ENCODE measurements around the gene ESR1.

The ESR1 gene

GRCh38 chr6:151837223-151837622 lies 29.7 kb downstream of the ESR1 start:
- ATAC-seq = no peak
- TF ChIP-seq ZNF70 (CRISPR knock-in tag; IDR thresholded peaks at IDR 0.05) (no peak), OSR1 (CRISPR knock-in tag; IDR thresholded peaks at IDR 0.05) (no peak), ESRRG (CRISPR knock-in tag; IDR thresholded peaks at IDR 0.05) (no peak), CSRNP3 (CRISPR knock-in tag; IDR thresholded peaks at IDR 0.05) (no peak), RARB (CRISPR knock-in tag; IDR thresholded peaks at IDR 0.05) (no peak), CSDC2 (CRISPR knock-in tag; IDR thresholded peaks at IDR 0.05) (no peak)

GRCh38 chr6:151842816-151843215 lies 35.3 kb downstream of the ESR1 start:
- ATAC-seq = no peak
- TF ChIP-seq BACH2 (CRISPR knock-in tag; IDR thresholded peaks at IDR 0.05; ENCODE audit: borderline replicate concordance) = no peak
- TF ChIP-seq ZNF565 (CRISPR knock-in tag; conservative IDR thresholded peaks at IDR 0.05; ENCODE audit: low read depth) = no peak
- TF ChIP-seq PPARA (CRISPR knock-in tag; IDR thresholded peaks at IDR 0.05; ENCODE audit: borderline replicate concordance) = no peak
- TF ChIP-seq PATZ1 (CRISPR knock-in tag; IDR thresholded peaks at IDR 0.05; ENCODE audit: borderline replicate concordance) = no peak
- no peak for TF ChIP-seq ESRRG (CRISPR knock-in tag; IDR thresholded peaks at IDR 0.05)
- TF ChIP-seq ZNF8 (CRISPR knock-in tag; IDR thresholded peaks at IDR 0.05) = no peak
- no peak for TF ChIP-seq SNAI2 (CRISPR knock-in tag; IDR thresholded peaks at IDR 0.05)

- ATAC-seq = 0 out of 3 replicates have a peak, but pooled peaks have one; percentile 44
These were observed 39.6 kb downstream of the ESR1 start for GRCh38 chr6:151847064-151847463.

GRCh38 chr6:151850479-151851003 lies 43.1 kb downstream of the ESR1 start:
- ATAC-seq = no peak
- TF ChIP-seq ARNTL (CRISPR knock-in tag; IDR thresholded peaks at IDR 0.05; ENCODE audit: borderline replicate concordance, low read depth) (no peak), ZNF8 (CRISPR knock-in tag; IDR thresholded peaks at IDR 0.05) (no peak), BACH2 (CRISPR knock-in tag; IDR thresholded peaks at IDR 0.05; ENCODE audit: borderline replicate concordance) (no peak), OSR1 (CRISPR knock-in tag; IDR thresholded peaks at IDR 0.05) (no peak), ESRRG (CRISPR knock-in tag; IDR thresholded peaks at IDR 0.05) (no peak), ISL1 (CRISPR knock-in tag; IDR thresholded peaks at IDR 0.05) (no peak), CSRNP3 (CRISPR knock-in tag; IDR thresholded peaks at IDR 0.05) (no peak), TOX (CRISPR knock-in tag; IDR thresholded peaks at IDR 0.05; ENCODE audit: borderline replicate concordance) (no peak), PPARA (CRISPR knock-in tag; IDR thresholded peaks at IDR 0.05; ENCODE audit: borderline replicate concordance) (no peak), ZFP3 (CRISPR knock-in tag; IDR thresholded peaks at IDR 0.05) (no peak), SNAI2 (CRISPR knock-in tag; IDR thresholded peaks at IDR 0.05) (no peak), ZC3H10 (CRISPR knock-in tag; IDR thresholded peaks at IDR 0.05) (no peak), ZFP30 (CRISPR knock-in tag; IDR thresholded peaks at IDR 0.05) (no peak), CSDC2 (CRISPR knock-in tag; IDR thresholded peaks at IDR 0.05) (no peak)

More at GRCh38 chr6:151847064-151847463, 39.6 kb downstream of the ESR1 start:
- TF ChIP-seq POU6F1 (CRISPR knock-in tag; IDR thresholded peaks at IDR 0.05; ENCODE audit: borderline replicate concordance, low read depth) = no peak
- no peak for TF ChIP-seq PPARA (CRISPR knock-in tag; IDR thresholded peaks at IDR 0.05; ENCODE audit: borderline replicate concordance)
- TF ChIP-seq ARNTL (CRISPR knock-in tag; IDR thresholded peaks at IDR 0.05; ENCODE audit: borderline replicate concordance, low read depth) = no peak
- TF ChIP-seq BACH2 (CRISPR knock-in tag; IDR thresholded peaks at IDR 0.05; ENCODE audit: borderline replicate concordance) = no peak
- TF ChIP-seq ESRRG (CRISPR knock-in tag; IDR thresholded peaks at IDR 0.05) = no peak
- no peak for TF ChIP-seq PATZ1 (CRISPR knock-in tag; IDR thresholded peaks at IDR 0.05; ENCODE audit: borderline replicate concordance)
- no peak for TF ChIP-seq GLIS3 (CRISPR knock-in tag; IDR thresholded peaks at IDR 0.05)
- TF ChIP-seq TCF4 (CRISPR knock-in tag; IDR thresholded peaks at IDR 0.05; ENCODE audit: borderline replicate concordance) = no peak
- no peak for TF ChIP-seq ZFP3 (CRISPR knock-in tag; IDR thresholded peaks at IDR 0.05)
- TF ChIP-seq ZNF70 (CRISPR knock-in tag; IDR thresholded peaks at IDR 0.05) = no peak
- TF ChIP-seq SNAI2 (CRISPR knock-in tag; IDR thresholded peaks at IDR 0.05) = no peak
- no peak for TF ChIP-seq OSR1 (CRISPR knock-in tag; IDR thresholded peaks at IDR 0.05)
- TF ChIP-seq ZNF565 (CRISPR knock-in tag; conservative IDR thresholded peaks at IDR 0.05; ENCODE audit: low read depth) = no peak
- no peak for TF ChIP-seq RARB (CRISPR knock-in tag; IDR thresholded peaks at IDR 0.05)
- no peak for TF ChIP-seq ZFP30 (CRISPR knock-in tag; IDR thresholded peaks at IDR 0.05)
- TF ChIP-seq CSDC2 (CRISPR knock-in tag; IDR thresholded peaks at IDR 0.05) = no peak
